ENCODE results near the gene OR5H2. TPM values are rescaled to one million over a fixed set of nuclear protein-coding genes. Genes with fewer than 3 reads are reported as not detected.

Gene OR5H2
- not detected in 2 replicates for total RNA-seq

DNA sequence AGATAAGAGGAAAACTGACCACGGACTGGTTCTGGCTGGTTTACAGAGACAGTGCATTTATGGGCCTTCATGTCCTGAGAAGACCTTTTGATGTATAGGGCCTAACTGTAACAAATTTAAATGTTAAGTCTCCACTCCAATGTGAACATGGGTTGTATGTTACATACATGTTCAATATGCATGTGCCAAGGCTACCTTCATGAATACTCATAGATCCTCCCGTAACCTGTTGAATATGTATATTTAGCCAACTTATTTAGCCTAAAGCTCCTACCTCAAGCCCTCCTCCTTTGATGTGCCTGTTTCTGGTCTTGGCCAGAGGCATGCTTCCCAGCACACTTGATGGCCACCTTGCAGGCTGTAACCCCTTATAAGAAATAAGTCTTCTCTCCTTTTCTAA is at the start of gene OR5H2:
Gene OR5H2, plus strand, starts transcription at position 301 of the 400 bp plus-strand sequence. CDS start 398 bp downstream, outside the sequence.

DNA sequence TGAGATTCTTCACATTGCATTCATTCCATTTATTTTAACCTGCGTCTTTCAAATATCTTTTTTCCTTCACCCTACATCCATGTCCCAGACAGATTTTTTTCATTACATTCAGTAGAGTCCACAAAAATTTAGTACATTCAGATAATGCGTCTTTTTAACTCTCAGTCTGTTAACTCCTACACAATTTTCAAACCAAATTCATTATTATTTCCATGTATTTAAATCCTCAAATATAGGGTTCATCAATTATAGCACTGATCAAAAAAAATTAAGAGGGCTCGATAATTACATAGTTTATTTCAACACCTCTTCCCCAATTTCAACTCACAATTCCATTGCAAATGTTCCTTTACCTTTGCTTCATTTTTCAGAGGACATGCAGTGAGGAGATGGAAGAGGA is 18.4 kb upstream of the OR5H2 start, which contains the start of gene OR5H6:
Gene OR5H6, plus strand, starts transcription at position 301 of the 400 bp plus-strand sequence. Its CDS starts 89 bp downstream, at position 390.

Other genes with a start within 250 kb of the OR5H2 start
- not detected in 2 replicates for gene GABRR3, start 247.2 kb upstream of the OR5H2 start, total RNA-seq
- not detected in 2 replicates for gene OR5AC2, start 195.3 kb upstream of the OR5H2 start, total RNA-seq
- not detected in 2 replicates for gene OR5H1, start 151.8 kb upstream of the OR5H2 start, total RNA-seq
- gene OR5H14, start 135.0 kb upstream of the OR5H2 start, total RNA-seq: not detected in 2 replicates
- not detected in 2 replicates for gene OR5H15, start 115.8 kb upstream of the OR5H2 start, total RNA-seq
- gene OR5H6, start 18.3 kb upstream of the OR5H2 start, total RNA-seq: not detected in 2 replicates
- gene OR5K4, start 71.3 kb downstream of the OR5H2 start, total RNA-seq: not detected in 2 replicates
- not detected in 2 replicates for gene OR5K3, start 108.2 kb downstream of the OR5H2 start, total RNA-seq
- not detected in 2 replicates for gene OR5K1, start 180.7 kb downstream of the OR5H2 start, total RNA-seq
- not detected in 2 replicates for gene OR5K2, start 215.2 kb downstream of the OR5H2 start, total RNA-seq
- 80.7 and 85.2 TPM in 2 replicates for gene CLDND1, start 240.4 kb downstream of the OR5H2 start, total RNA-seq
- gene GPR15, start 249.5 kb downstream of the OR5H2 start, total RNA-seq: not detected in 2 replicates

All from bronchus fibroblast of lung (primary cell).